ENCODE data around the gene BCAS1. TPM values are rescaled to one million over a fixed set of nuclear protein-coding genes. Genes with fewer than 3 reads are reported as not detected.

The BCAS1 gene
- total RNA-seq, 1 experiment from 2014 or later: 1.8 TPM

GRCh38 chr20:53920647-53921245 is 149.6 kb downstream of the BCAS1 start:
- Histone ChIP-seq H3K4me3 (no peak overlapping the region), H3K36me3 (no peaks in the 10 kb centered on the region), H3K27ac (no peak overlapping the region), H3K4me1 (replicated peaks) (peaks cover 23% of the 10 kb centered on the region), H3K9me3 (replicated peaks) (no peaks in the 10 kb centered on the region), H3K27me3 (replicated peaks) (no peaks in the 10 kb centered on the region)
- no peak for DNase-seq (ENCODE audit: low read depth in 1 of 2, low spot score in 2 of 2)

- no peaks in the 10 kb centered on the region for H3K36me3 ChIP-seq
These were observed 150.5 kb downstream of the BCAS1 start for GRCh38 chr20:53919886-53920285.

DNA sequence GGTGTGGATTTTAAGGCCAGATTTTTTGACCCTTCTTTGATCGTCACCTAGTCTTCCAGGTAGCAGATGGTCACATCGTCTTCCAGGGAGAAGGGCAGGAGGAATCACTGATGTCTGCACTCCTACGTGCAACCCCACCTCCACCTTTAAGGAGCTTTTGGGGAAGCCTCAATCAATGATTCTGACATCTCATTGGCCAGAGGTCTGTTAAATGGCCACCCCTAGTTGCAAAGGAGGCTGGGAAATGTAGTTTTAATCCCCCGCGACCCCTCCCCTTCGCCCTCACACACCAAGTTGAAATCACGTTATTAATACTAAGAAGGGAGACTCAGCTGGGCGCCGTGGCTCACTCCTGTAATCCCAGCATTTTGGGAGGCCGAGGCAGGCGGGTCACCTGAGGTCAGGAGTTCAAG is 151.4 kb downstream of the BCAS1 start:
- H3K36me3 ChIP-seq: no peaks in the 10 kb centered on the region
- no peak overlapping the region for H3K27ac ChIP-seq
- DNase-seq (ENCODE audit: low read depth in 1 of 2, low spot score in 2 of 2): no peak
- peaks cover 39% of the 10 kb centered on the region for H3K4me1 ChIP-seq (replicated peaks)
- H3K4me3 ChIP-seq: no peak overlapping the region
- H3K9me3 ChIP-seq (replicated peaks): no peaks in the 10 kb centered on the region
- H3K27me3 ChIP-seq (replicated peaks): no peaks in the 10 kb centered on the region

More at GRCh38 chr20:53919886-53920285, 150.5 kb downstream of the BCAS1 start:
- Histone ChIP-seq H3K4me3 (no peak overlapping the region), H3K27me3 (replicated peaks) (no peaks in the 10 kb centered on the region), H3K9me3 (replicated peaks) (no peaks in the 10 kb centered on the region), H3K27ac (no peak overlapping the region), H3K4me1 (replicated peaks) (peaks cover 29% of the 10 kb centered on the region)
- DNase-seq (ENCODE audit: low read depth in 1 of 2, low spot score in 2 of 2): no peak

- no peaks in the 10 kb centered on the region for H3K36me3 ChIP-seq
- no peaks in the 10 kb centered on the region for H3K9me3 ChIP-seq (replicated peaks)
- H3K27ac ChIP-seq: no peak overlapping the region
- DNase-seq (ENCODE audit: low read depth in 1 of 2, low spot score in 2 of 2): no peak
- H3K4me3 ChIP-seq: no peak overlapping the region
- peaks cover 44% of the 10 kb centered on the region for H3K4me1 ChIP-seq (replicated peaks)
- H3K27me3 ChIP-seq (replicated peaks): no peaks in the 10 kb centered on the region
These were observed 152.4 kb downstream of the BCAS1 start for GRCh38 chr20:53918020-53918311.

GRCh38 chr20:53917145-53918019 is 153.0 kb downstream of the BCAS1 start:
- Histone ChIP-seq H3K27me3 (replicated peaks) (no peaks in the 10 kb centered on the region), H3K9me3 (replicated peaks) (no peaks in the 10 kb centered on the region), H3K4me3 (no peak overlapping the region), H3K36me3 (no peaks in the 10 kb centered on the region), H3K4me1 (replicated peaks) (peaks cover 44% of the 10 kb centered on the region), H3K27ac (peak overlapping the region; percentile 72)
- no peak for DNase-seq (ENCODE audit: low read depth in 1 of 2, low spot score in 2 of 2)

DNA sequence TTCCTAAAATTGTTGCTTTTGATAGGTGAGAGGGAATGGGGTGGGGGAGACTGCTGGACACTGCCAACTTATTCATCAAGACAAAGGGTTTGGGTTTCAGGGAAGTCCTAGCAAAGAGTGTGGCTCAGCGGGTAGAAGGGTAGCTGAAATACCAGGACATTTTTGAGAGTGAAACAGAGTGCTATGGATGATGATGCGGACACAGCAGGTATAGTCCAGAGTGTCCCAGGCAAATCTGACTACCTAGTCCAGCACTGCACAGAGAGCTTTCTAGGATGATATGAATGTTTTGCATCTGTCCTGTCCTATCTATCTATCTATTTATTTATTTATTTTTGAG is 154.3 kb downstream of the BCAS1 start:
- Histone ChIP-seq H3K4me1 (replicated peaks) (peaks cover 44% of the 10 kb centered on the region), H3K4me3 (peak overlapping the region; percentile 39; the same call in 1 of the 2 replicates), H3K27me3 (replicated peaks) (no peaks in the 10 kb centered on the region), H3K36me3 (no peaks in the 10 kb centered on the region), H3K9me3 (replicated peaks) (no peaks in the 10 kb centered on the region), H3K27ac (peak overlapping the region; percentile 72)
- no peak for DNase-seq (ENCODE audit: low read depth in 1 of 2, low spot score in 2 of 2)

DNA sequence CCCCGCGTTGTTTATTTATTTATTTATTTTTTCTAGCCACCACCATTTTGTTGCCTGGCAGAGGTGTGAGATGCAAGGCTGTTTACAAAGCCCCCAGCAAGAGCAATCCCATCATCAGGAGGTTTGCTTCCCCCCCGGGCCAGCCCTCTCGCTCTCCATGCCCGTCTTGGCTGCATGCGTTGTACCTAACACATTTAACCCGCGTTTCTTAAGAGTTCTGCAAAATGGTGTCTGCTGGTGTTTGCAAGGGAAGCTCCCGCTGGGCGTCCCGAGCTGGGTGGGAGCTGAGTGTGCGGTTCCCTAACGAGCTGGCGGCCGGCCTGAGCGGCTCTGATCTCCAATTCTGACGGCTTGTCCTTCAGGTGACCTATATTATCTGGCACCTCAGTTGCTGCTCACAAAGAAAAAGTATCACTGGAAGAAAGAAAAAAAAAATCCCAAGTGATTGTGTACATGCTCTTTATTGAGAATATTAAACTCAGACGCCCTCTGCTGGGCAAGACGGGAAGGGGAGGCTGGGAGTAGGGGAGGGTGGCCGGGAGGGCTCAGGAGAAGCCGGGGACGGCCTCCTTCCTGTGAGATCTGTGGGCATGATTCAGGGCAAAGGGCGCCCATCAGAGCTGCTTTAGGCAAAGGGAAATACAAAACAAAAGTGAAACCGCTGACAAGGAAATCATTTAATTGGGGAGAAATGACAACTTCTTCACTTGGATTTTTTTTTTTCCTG is 154.8 kb downstream of the BCAS1 start:
- no peaks in the 10 kb centered on the region for H3K27me3 ChIP-seq (replicated peaks)
- H3K36me3 ChIP-seq: no peaks in the 10 kb centered on the region
- H3K9me3 ChIP-seq (replicated peaks): no peaks in the 10 kb centered on the region
- peak overlapping the region; percentile 72 for H3K27ac ChIP-seq
- peaks cover 44% of the 10 kb centered on the region for H3K4me1 ChIP-seq (replicated peaks)
- peak overlapping the region; percentile 39 for H3K4me3 ChIP-seq
- DNase-seq (ENCODE audit: low read depth in 1 of 2, low spot score in 2 of 2): peak; percentile 96 to 97

DNA sequence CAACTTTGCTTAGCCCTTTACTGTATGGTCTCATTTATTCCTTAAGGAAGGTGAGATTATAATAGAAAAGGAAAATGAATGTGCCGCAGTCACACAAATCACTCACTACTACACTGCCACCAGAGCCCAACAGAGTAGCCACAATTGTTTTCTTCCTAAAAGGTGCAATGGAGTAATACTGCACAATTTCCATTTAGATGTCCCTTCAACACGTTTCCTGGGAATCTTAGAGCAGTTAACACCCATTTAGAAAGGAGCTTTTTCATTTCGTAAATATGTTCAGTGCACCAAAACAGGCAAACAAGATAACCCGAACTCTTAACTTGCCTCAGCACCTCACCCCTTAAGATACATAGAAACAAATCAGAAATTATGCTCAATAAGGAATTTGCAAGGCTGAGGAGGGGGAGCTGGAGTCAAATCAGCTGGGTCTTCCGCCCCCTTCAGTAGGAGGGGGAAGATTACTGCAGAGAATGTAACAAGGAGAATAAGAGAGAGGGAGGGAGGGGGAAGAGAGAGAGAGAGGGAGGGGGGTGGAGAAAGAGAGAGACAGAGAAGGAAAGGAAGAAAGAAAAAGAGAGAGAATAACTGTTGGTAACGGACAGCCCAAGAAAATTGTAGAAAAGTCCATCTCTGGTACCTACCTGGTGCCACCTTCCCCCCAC is 155.5 kb downstream of the BCAS1 start:
- Histone ChIP-seq H3K4me3 (peak overlapping the region; percentile 39), H3K27ac (peak overlapping the region; percentile 72), H3K4me1 (replicated peaks) (peaks cover 44% of the 10 kb centered on the region), H3K27me3 (replicated peaks) (no peaks in the 10 kb centered on the region), H3K36me3 (no peaks in the 10 kb centered on the region), H3K9me3 (replicated peaks) (no peaks in the 10 kb centered on the region)
- peak in 1 of 2 experiments; percentile 31 for DNase-seq (ENCODE audit: low read depth in 1 of 2, low spot score in 2 of 2)

- Histone ChIP-seq H3K36me3 (no peaks in the 10 kb centered on the region), H3K9me3 (replicated peaks) (no peaks in the 10 kb centered on the region), H3K27me3 (replicated peaks) (no peaks in the 10 kb centered on the region), H3K4me3 (no peak overlapping the region), H3K27ac (peak overlapping the region; percentile 11), H3K4me1 (replicated peaks) (peaks cover 44% of the 10 kb centered on the region)
- DNase-seq (ENCODE audit: low read depth in 1 of 2, low spot score in 2 of 2): no peak
These were observed 156.2 kb downstream of the BCAS1 start for GRCh38 chr20:53914091-53914780.

DNA sequence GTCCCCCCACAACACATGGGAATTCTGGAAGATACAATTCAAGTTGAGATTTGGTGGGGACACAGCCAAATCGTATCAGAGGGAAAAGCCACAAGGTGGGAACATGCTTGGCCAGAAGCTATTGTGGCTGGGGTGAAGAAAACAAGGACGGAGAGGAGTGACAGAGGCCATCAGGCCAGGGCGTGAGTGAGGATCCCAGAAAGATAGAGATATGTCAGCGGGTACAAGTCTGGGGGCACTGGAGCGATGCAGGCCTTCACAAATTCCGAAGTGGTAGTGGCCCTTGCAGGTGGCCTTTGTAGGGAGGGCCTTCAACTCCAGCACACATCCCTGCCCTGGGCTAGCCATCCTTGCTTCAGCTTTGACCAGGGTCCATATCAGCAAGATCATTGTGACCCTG is 159.1 kb downstream of the BCAS1 start:
- no peaks in the 10 kb centered on the region for H3K36me3 ChIP-seq
- peaks cover 49% of the 10 kb centered on the region for H3K4me1 ChIP-seq (replicated peaks)

GRCh38 chr20:53910351-53911002 is 159.9 kb downstream of the BCAS1 start:
- H3K4me3 ChIP-seq: no peak overlapping the region
- H3K36me3 ChIP-seq: no peaks in the 10 kb centered on the region
- no peak for DNase-seq (ENCODE audit: low read depth in 1 of 2, low spot score in 2 of 2)
- H3K27me3 ChIP-seq (replicated peaks): no peaks in the 10 kb centered on the region
- H3K27ac ChIP-seq: no peak overlapping the region
- no peaks in the 10 kb centered on the region for H3K9me3 ChIP-seq (replicated peaks)
- peaks cover 51% of the 10 kb centered on the region for H3K4me1 ChIP-seq (replicated peaks)

More for the DNA sequence above, 159.1 kb downstream of the BCAS1 start:
- no peak for DNase-seq (ENCODE audit: low read depth in 1 of 2, low spot score in 2 of 2)
- H3K4me3 ChIP-seq: no peak overlapping the region
- H3K27ac ChIP-seq: no peak overlapping the region
- no peaks in the 10 kb centered on the region for H3K9me3 ChIP-seq (replicated peaks)
- H3K27me3 ChIP-seq (replicated peaks): no peaks in the 10 kb centered on the region

GRCh38 chr20:53907968-53908751 is 162.2 kb downstream of the BCAS1 start:
- Histone ChIP-seq H3K4me3 (no peak overlapping the region), H3K4me1 (replicated peaks) (peaks cover 30% of the 10 kb centered on the region), H3K9me3 (replicated peaks) (no peaks in the 10 kb centered on the region), H3K36me3 (no peaks in the 10 kb centered on the region), H3K27me3 (replicated peaks) (no peaks in the 10 kb centered on the region), H3K27ac (peak overlapping the region; percentile 61)
- no peak for DNase-seq (ENCODE audit: low read depth in 1 of 2, low spot score in 2 of 2)
